ENCODE measurements around the gene ABLIM3. TPM values are rescaled to one million over a fixed set of nuclear protein-coding genes. Genes with fewer than 3 reads are reported as not detected.

Gene ABLIM3
- total and polyA plus RNA-seq, 8 donors, result 1.3 to 8.1 (median 2.5) TPM

GRCh38 chr5:149166128-149166527 is 24.8 kb downstream of the ABLIM3 start:
- DNase-seq (no peak), FAIRE-seq (no peak), ATAC-seq (no peak)
- intact Hi-C loops (cut with DNase I), result no loop called here
- Histone ChIP-seq H3K27ac (no peak overlapping the region), H3K27me3 (no peaks in the 10 kb centered on the region), H3K4me1 (no peaks in the 10 kb centered on the region), H3K4me3 (no peak overlapping the region), H3K9me3 (no peaks in the 10 kb centered on the region), H3K36me3 (no peaks in the 10 kb centered on the region)
- TF ChIP-seq, protein P1, sequence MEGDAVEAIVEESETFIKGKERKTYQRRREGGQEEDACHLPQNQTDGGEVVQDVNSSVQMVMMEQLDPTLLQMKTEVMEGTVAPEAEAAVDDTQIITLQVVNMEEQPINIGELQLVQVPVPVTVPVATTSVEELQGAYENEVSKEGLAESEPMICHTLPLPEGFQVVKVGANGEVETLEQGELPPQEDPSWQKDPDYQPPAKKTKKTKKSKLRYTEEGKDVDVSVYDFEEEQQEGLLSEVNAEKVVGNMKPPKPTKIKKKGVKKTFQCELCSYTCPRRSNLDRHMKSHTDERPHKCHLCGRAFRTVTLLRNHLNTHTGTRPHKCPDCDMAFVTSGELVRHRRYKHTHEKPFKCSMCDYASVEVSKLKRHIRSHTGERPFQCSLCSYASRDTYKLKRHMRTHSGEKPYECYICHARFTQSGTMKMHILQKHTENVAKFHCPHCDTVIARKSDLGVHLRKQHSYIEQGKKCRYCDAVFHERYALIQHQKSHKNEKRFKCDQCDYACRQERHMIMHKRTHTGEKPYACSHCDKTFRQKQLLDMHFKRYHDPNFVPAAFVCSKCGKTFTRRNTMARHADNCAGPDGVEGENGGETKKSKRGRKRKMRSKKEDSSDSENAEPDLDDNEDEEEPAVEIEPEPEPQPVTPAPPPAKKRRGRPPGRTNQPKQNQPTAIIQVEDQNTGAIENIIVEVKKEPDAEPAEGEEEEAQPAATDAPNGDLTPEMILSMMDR (IDR thresholded peaks at IDR 0.05), result no peak

DNA sequence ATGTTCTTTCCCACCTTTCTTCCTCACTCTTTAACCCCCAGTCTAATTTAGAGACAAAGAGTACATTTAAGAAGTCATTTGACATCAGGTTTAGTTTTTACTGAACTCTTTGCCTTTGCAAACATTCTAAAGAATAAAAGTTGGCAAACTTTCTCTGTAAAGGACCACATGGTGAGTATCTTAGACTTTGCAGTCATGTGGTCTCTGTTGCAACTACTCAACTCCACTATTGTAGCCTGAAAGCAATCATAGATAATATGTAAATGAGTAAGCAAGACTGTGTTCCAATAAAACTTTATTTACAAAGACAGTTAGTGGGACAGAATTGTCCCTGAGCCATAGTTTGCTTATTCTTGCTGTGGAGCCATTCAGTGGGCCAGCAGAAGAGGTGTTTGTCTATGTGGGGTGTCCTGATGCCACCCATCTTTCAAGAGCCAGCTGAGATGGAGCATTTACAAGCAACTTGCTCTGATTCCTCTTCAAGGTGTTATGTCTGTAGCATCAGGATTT is 25.4 kb downstream of the ABLIM3 start:
- no peak overlapping the region for H3K27ac ChIP-seq
- intact Hi-C loops (cut with DNase I), result no loop called here
- H3K27me3 ChIP-seq, result no peaks in the 10 kb centered on the region
- no peak overlapping the region for H3K4me3 ChIP-seq
- ATAC-seq (no peak), DNase-seq (no peak), FAIRE-seq (no peak)
- no peaks in the 10 kb centered on the region for H3K9me3 ChIP-seq
- no peaks in the 10 kb centered on the region for H3K4me1 ChIP-seq
- TF ChIP-seq, protein P1 (IDR thresholded peaks at IDR 0.05), result no peak
- H3K36me3 ChIP-seq, result no peaks in the 10 kb centered on the region

DNA sequence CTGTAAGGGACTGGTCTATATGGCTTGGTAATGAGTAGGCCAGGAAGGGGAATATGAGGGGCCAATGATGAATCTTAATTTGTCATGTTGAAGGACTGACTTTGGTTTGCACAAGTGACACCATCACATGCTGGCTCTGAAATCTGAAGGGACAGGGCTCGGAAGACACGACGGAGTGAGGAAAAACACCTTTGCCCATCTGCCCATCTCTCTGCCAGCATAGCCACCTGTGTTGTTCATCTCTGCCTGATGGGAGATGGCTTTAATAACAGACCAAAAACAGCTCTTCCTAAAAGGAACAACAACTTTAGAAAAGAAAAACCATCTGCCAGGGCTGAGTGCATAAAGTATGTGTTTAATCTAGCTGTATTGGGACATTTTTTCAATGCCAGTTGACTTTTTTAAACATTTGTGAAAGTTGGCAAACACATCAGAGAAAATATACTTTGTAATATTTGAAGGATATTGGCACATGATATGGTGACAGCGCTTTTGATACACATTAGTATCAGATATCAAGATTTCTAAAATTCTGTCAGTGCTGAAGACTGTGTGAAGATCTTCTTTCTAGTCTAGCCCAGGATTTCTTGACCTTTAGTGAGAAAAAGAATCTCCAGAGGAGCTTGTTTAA is 27.1 kb downstream of the ABLIM3 start:
- 91 to 96% methylated on average over 4 of the region's 4 CpGs for WGBS, 2 donors
- DNase-seq (no peak), ATAC-seq (no peak), FAIRE-seq (no peak)
- Histone ChIP-seq H3K4me3 (no peak overlapping the region), H3K27me3 (no peaks in the 10 kb centered on the region), H3K36me3 (no peaks in the 10 kb centered on the region), H3K4me1 (no peaks in the 10 kb centered on the region), H3K27ac (no peak overlapping the region), H3K9me3 (no peaks in the 10 kb centered on the region)
- intact Hi-C loops (cut with DNase I), result no loop called here
- TF ChIP-seq, protein P1 (IDR thresholded peaks at IDR 0.05), result no peak

DNA sequence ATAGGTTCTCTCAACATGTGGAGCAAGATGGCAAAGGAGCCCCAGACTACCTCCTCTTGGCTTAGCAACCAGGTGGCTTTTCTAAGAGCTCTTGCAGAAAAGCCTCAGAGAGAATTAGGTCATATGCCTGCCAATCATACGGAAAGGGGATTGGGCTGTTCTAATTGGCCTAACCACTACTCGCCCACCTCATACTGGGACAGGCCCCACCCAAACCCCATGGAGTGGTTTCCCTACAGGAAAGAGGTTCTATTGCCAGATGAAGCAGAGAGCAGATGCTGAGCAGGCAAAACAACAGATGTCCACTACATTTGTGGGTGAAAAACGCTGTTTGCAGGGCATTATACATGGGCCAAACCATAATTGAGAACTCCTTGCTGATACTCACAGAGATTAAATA is 29.0 kb downstream of the ABLIM3 start:
- Histone ChIP-seq H3K27ac (no peak overlapping the region), H3K4me3 (no peak overlapping the region), H3K4me1 (no peaks in the 10 kb centered on the region), H3K9me3 (no peaks in the 10 kb centered on the region), H3K36me3 (no peaks in the 10 kb centered on the region), H3K27me3 (no peaks in the 10 kb centered on the region)
- WGBS, 2 donors, result 60 to 63% methylated on average over 3 of the region's 3 CpGs
- DNase-seq, result no peak
- no peak for ATAC-seq
- TF ChIP-seq, protein P1 (IDR thresholded peaks at IDR 0.05), result no peak
- no peak for FAIRE-seq
- intact Hi-C loops (cut with DNase I), result no loop called here

DNA sequence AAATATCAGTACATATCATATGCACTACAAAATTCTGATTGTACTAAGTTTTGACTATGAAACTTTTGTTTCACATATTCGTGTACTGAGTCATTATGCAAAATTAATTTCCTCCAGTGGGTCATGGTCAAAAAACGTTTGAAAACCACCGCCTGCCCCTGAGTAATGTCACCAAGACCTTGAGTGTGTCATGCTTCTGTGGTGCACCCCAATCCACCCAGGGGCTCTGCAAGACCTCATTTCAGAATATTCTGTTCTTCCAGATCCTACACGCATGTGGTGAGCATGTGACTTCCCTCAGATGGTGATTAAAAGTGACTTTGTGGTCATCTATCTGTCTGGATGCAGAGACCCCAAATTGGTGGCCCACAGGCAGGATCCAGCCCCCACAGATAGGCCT is 31.0 kb downstream of the ABLIM3 start:
- intact Hi-C loops (cut with DNase I), result no loop called here
- H3K9me3 ChIP-seq, result no peaks in the 10 kb centered on the region
- H3K27me3 ChIP-seq, result no peaks in the 10 kb centered on the region
- H3K4me3 ChIP-seq, result no peak overlapping the region
- H3K4me1 ChIP-seq, result no peaks in the 10 kb centered on the region
- no peak for DNase-seq
- TF ChIP-seq, protein P1 (IDR thresholded peaks at IDR 0.05), result no peak
- ATAC-seq, result no peak
- no peak overlapping the region for H3K27ac ChIP-seq
- 57 to 74% methylated on average over 4 of the region's 4 CpGs for WGBS, 2 donors
- FAIRE-seq, result no peak
- no peaks in the 10 kb centered on the region for H3K36me3 ChIP-seq
